Measurements from ENCODE around the gene AFAP1L1. TPM values are rescaled to one million over a fixed set of nuclear protein-coding genes. Genes with fewer than 3 reads are reported as not detected.

The AFAP1L1 gene
- total RNA-seq, 4 donors from 2014 or later = 4.8 to 11.6 (median 7.3) TPM

DNA sequence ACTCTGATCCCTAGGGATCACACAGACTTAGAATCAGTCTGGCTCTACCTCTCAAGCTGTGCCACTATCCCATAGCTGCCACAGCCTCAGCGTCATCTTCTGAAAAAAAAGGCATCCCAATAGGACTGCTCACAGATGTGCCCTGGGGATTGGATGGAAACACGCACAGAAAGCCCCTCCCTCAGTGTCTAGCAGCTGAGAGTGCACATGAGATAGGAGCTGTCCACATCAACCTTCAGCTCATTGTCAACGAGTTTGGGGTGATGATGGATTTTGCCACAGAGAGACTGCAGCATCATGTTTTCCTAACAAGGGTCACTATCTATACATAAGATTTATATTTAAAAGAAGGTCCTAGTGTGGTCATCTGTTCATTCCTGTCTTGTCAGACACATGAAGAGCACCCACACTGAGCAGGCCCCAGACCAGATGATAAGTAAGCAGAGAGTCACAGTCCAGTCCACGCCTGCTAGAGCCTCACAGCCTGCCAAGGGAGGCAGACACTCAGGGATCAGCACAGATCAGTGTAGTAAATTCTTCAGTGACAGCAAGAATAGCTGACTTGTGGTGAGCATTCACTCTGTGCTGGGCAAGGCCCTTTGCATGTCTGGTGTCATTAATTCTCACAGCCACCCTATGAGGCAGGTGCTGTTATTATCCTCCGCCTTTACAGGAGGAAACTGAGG, 25.8 kb downstream of the AFAP1L1 start:
- Histone ChIP-seq H3K36me3 (peaks cover 11% of the 10 kb centered on the region), H3K4me1 (peaks cover 6% of the 10 kb centered on the region), H3K27me3 (no peaks in the 10 kb centered on the region), H3K9me3 (no peaks in the 10 kb centered on the region), H3K4me3 (no peak overlapping the region), H3K27ac (no peak overlapping the region)
- DNase-seq (ENCODE audit: low spot score in 2 of 2) = no peak
- WGBS = 81% methylated on average over 5 of the region's 5 CpGs
- no peak for TF ChIP-seq POLR2AphosphoS5 (IDR thresholded peaks at IDR 0.05)
- no peak for TF ChIP-seq POLR2A (IDR thresholded peaks at IDR 0.05)
- no peak for TF ChIP-seq EP300 (IDR thresholded peaks at IDR 0.05)
- TF ChIP-seq, protein P1, sequence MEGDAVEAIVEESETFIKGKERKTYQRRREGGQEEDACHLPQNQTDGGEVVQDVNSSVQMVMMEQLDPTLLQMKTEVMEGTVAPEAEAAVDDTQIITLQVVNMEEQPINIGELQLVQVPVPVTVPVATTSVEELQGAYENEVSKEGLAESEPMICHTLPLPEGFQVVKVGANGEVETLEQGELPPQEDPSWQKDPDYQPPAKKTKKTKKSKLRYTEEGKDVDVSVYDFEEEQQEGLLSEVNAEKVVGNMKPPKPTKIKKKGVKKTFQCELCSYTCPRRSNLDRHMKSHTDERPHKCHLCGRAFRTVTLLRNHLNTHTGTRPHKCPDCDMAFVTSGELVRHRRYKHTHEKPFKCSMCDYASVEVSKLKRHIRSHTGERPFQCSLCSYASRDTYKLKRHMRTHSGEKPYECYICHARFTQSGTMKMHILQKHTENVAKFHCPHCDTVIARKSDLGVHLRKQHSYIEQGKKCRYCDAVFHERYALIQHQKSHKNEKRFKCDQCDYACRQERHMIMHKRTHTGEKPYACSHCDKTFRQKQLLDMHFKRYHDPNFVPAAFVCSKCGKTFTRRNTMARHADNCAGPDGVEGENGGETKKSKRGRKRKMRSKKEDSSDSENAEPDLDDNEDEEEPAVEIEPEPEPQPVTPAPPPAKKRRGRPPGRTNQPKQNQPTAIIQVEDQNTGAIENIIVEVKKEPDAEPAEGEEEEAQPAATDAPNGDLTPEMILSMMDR (IDR thresholded peaks at IDR 0.05) = no peak

DNA sequence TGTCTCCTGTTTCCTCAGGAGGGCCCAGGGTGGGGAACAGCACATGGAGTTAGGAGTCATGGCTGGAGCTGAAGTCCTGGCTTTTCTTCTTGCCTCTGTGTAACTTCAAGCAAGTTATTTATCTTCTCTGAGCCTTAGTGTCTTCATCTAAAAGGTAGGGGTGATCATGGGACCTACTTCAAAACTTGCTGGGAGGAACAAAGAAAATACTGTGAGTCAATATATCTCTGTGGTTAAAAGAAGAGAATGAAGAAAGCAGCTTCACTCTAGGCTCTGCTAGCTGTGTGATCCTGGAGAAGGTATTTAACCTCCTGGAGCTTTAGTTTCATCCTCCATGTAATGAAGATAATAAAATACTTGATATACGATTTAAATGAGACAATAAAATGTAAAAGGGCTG, 26.5 kb downstream of the AFAP1L1 start:
- Histone ChIP-seq H3K4me3 (no peak overlapping the region), H3K27ac (no peak overlapping the region), H3K9me3 (no peaks in the 10 kb centered on the region), H3K4me1 (peaks cover 6% of the 10 kb centered on the region), H3K36me3 (peaks cover 15% of the 10 kb centered on the region), H3K27me3 (no peaks in the 10 kb centered on the region)
- WGBS = 78% methylated on average over 1 of the region's 1 CpG
- TF ChIP-seq POLR2A (IDR thresholded peaks at IDR 0.05) (no peak), POLR2AphosphoS5 (IDR thresholded peaks at IDR 0.05) (no peak), EP300 (IDR thresholded peaks at IDR 0.05) (no peak)
- TF ChIP-seq, protein P1 (IDR thresholded peaks at IDR 0.05) = no peak
- no peak for DNase-seq (ENCODE audit: low spot score in 2 of 2)

DNA sequence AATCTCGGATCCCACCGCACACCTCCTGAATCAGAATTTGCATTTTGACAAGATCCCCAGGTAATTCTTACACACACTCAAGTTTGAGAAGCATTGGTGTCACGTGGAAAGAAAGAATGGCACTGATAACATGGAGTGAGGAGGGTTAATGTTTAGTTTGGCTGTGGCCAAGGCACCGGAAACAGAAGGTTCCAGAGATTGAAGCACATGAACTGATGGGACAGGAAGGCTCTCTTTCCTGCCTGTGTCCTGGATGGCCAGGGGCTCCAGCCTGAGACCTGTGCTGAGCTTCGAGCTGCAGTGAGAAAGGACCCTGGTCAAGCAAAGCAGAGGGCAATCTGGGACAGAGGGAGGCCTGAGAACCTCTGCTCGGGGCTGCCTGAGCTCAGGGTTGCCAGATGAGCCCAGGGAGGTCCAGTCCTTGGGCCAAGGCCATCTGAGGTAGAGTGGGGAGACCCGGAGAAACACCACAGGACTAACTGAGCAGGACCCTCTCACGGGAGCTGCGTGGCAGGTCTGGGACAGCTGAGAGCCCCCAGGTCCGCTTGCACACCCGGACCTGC, 27.3 kb downstream of the AFAP1L1 start:
- DNase-seq (ENCODE audit: low spot score in 2 of 2) = no peak
- no peak for TF ChIP-seq EP300 (IDR thresholded peaks at IDR 0.05)
- TF ChIP-seq POLR2AphosphoS5 (IDR thresholded peaks at IDR 0.05) = peak in 1 of 3 donors; percentile 44
- Histone ChIP-seq H3K27me3 (no peaks in the 10 kb centered on the region), H3K36me3 (peaks cover 16% of the 10 kb centered on the region), H3K4me3 (no peak overlapping the region), H3K27ac (no peak overlapping the region), H3K9me3 (no peaks in the 10 kb centered on the region), H3K4me1 (peaks cover 6% of the 10 kb centered on the region)
- WGBS = 65% methylated on average over 9 of the region's 11 CpGs

DNA sequence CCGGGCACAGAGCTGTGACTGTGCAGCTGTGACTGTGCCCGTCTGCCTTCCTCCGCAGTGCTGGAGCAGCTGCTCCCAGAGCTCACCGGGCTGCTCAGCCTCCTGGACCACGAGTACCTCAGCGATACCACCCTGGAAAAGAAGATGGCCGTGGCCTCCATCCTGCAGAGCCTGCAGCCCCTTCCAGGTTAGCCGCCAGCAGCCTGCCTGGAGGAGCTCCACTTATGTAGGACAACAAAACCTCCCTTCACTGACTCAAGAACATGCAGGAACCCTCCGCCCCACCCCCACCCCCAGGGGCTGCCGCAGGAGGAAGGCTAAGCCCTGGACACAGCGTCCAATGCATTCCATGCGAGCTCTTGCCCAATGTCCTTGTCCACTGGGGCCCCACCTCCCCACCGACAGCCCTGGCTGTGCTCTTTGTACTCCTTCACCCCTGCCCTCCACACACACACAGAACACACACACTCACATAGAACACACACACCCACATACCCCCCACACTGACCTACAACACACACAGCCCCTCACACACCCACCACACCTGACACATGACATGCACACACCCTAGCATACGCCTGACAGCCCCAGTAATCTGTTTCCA, 27.9 kb downstream of the AFAP1L1 start:
- no peaks in the 10 kb centered on the region for H3K9me3 ChIP-seq
- H3K36me3 ChIP-seq = peaks cover 23% of the 10 kb centered on the region
- H3K4me1 ChIP-seq = peaks cover 6% of the 10 kb centered on the region
- no peak for DNase-seq (ENCODE audit: low spot score in 2 of 2)
- H3K4me3 ChIP-seq = no peak overlapping the region
- 75% methylated on average over 14 of the region's 14 CpGs for WGBS
- no peak for TF ChIP-seq EP300 (IDR thresholded peaks at IDR 0.05)
- TF ChIP-seq POLR2A (IDR thresholded peaks at IDR 0.05) = no peak
- TF ChIP-seq, protein P1 (IDR thresholded peaks at IDR 0.05) = no peak
- no peak for TF ChIP-seq POLR2AphosphoS5 (IDR thresholded peaks at IDR 0.05)
- no peaks in the 10 kb centered on the region for H3K27me3 ChIP-seq
- H3K27ac ChIP-seq = no peak overlapping the region

DNA sequence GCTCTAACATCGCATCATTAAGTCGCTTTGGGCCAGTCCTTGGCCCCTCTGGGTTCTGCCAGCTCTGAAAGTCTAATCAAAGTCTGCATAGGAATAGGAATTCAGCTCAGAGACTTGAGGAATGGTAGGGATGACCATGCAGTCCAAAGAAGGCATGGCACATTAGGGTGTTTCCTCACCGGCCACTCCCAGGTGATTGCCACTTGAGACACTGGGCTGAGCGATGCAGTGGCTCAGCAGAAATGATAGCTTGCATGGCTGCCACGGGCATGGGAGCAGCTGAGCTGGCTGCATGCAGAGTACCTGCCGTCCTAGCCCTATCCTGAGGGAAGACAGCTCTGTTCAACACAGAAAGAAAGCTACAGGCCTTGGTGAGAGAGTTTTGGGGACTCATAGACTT, 28.8 kb downstream of the AFAP1L1 start:
- Histone ChIP-seq H3K9me3 (no peaks in the 10 kb centered on the region), H3K4me1 (peaks cover 6% of the 10 kb centered on the region), H3K36me3 (peaks cover 24% of the 10 kb centered on the region), H3K27ac (no peak overlapping the region), H3K4me3 (no peak overlapping the region), H3K27me3 (no peaks in the 10 kb centered on the region)
- 93% methylated on average over 3 of the region's 6 CpGs for WGBS
- TF ChIP-seq POLR2A (IDR thresholded peaks at IDR 0.05) (no peak), POLR2AphosphoS5 (IDR thresholded peaks at IDR 0.05) (no peak), EP300 (IDR thresholded peaks at IDR 0.05) (no peak)
- TF ChIP-seq, protein P1 (IDR thresholded peaks at IDR 0.05) = no peak
- no peak for DNase-seq (ENCODE audit: low spot score in 2 of 2)
